ENCODE measurements around the gene OSTC. TPM values are rescaled to one million over a fixed set of nuclear protein-coding genes. Genes with fewer than 3 reads are reported as not detected.

The OSTC gene
- total RNA-seq, 6 experiments from 2014 or later = 66.8 to 86.4 (median 76.9) TPM

DNA sequence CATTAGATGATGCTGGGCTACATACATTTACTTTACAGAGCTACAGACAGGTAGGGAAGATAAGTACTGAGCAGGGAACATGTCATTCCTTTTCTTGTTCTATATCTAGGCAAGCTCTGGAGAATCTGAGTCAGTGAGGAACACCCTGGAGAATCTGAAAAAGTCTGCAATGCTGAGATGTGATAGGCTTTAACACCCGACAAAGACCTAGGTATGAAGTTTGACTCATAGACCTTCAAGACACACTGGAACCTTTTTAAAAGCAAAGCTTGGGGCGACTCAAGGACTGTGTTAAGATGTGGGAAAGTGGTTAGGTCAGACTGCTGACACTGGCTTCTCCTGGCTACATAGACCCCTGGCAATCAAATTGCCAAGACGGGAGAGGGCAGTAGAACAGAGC, 42.8 kb downstream of the OSTC start:
- peak in 2 of 4 donors; percentile 15 to 49 for ATAC-seq
- TF ChIP-seq, protein P1, sequence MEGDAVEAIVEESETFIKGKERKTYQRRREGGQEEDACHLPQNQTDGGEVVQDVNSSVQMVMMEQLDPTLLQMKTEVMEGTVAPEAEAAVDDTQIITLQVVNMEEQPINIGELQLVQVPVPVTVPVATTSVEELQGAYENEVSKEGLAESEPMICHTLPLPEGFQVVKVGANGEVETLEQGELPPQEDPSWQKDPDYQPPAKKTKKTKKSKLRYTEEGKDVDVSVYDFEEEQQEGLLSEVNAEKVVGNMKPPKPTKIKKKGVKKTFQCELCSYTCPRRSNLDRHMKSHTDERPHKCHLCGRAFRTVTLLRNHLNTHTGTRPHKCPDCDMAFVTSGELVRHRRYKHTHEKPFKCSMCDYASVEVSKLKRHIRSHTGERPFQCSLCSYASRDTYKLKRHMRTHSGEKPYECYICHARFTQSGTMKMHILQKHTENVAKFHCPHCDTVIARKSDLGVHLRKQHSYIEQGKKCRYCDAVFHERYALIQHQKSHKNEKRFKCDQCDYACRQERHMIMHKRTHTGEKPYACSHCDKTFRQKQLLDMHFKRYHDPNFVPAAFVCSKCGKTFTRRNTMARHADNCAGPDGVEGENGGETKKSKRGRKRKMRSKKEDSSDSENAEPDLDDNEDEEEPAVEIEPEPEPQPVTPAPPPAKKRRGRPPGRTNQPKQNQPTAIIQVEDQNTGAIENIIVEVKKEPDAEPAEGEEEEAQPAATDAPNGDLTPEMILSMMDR (IDR thresholded peaks at IDR 0.05) = peak in 1 of 4 donors; percentile 7
- no peak for TF ChIP-seq POLR2A (IDR thresholded peaks at IDR 0.05)
- DNase-seq = no peak
- Histone ChIP-seq H3K36me3 (no peaks in the 10 kb centered on the region), H3K9me3 (no peaks in the 10 kb centered on the region), H3K4me1 (peaks cover 0 to 16% (median 3%) of the 10 kb centered on the region in 4 donors), H3K4me3 (no peak overlapping the region), H3K27me3 (no peaks in the 10 kb centered on the region), H3K27ac (no peak overlapping the region)
- 48% methylated on average over 3 of the region's 3 CpGs for WGBS (ENCODE audit: insufficient coverage, low coverage, low lambda C conversion rate, missing lambda C conversion rate)
- intact Hi-C loops (cut with DNase I) = no loop called here

DNA sequence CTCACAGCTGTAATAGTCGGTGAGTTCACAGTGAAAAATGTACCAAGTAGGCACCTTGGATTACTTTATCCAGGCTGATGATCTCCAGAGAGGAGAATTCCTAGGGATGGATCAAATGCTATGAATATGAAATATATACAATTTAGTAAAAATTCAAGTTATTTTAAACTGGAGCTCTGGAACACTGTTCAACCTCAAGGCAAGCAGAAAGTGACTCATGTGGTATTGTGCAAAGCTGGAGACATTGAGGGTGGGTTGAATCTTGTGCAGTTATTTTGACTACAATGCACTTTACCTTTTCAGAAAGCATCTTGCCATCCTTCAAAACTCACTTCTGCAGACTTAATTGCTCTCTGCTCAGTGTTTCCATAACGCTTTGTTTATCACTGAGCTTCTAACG, 43.4 kb downstream of the OSTC start:
- Histone ChIP-seq H3K9me3 (no peaks in the 10 kb centered on the region), H3K36me3 (no peaks in the 10 kb centered on the region), H3K4me3 (no peak overlapping the region), H3K4me1 (peaks cover 0 to 16% (median 3%) of the 10 kb centered on the region in 4 donors), H3K27ac (no peak overlapping the region), H3K27me3 (no peaks in the 10 kb centered on the region)
- DNase-seq (no peak), ATAC-seq (no peak)
- TF ChIP-seq, protein P1 (IDR thresholded peaks at IDR 0.05) = no peak
- no peak for TF ChIP-seq POLR2A (IDR thresholded peaks at IDR 0.05)
- WGBS (ENCODE audit: insufficient coverage, low coverage, low lambda C conversion rate, missing lambda C conversion rate) = 51% methylated on average over 3 of the region's 3 CpGs
- intact Hi-C loops (cut with DNase I) = no loop called here

DNA sequence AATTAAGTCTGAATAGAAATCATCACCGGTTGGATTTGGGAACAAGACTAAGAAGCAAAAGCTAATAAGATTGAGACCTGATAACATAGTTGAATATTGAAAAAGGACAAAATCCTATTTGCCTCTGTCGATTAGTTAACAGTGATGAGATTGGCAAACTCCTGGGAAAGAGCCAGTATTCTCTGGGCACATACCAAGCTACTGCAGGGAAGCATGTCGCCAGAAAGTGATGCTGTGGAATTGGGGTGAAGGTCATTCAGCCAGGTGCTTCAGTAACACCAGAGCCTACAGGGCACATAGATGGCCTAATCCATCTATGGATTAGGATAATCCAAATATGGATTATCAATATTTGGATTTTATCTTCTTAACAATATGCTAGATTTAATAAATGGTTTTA, 44.0 kb downstream of the OSTC start:
- Histone ChIP-seq H3K9me3 (no peaks in the 10 kb centered on the region), H3K27me3 (no peaks in the 10 kb centered on the region), H3K36me3 (no peaks in the 10 kb centered on the region), H3K4me1 (peaks cover 0 to 16% (median 3%) of the 10 kb centered on the region in 4 donors), H3K27ac (peak overlapping the region in 1 of 3 donors; percentile 1), H3K4me3 (no peak overlapping the region)
- no peak for TF ChIP-seq POLR2A (IDR thresholded peaks at IDR 0.05)
- TF ChIP-seq, protein P1 (IDR thresholded peaks at IDR 0.05) = no peak
- WGBS (ENCODE audit: insufficient coverage, low coverage, low lambda C conversion rate, missing lambda C conversion rate) = 15% methylated on average over 3 of the region's 3 CpGs
- ATAC-seq = peak; percentile 91 to 94 (median 92)
- DNase-seq = peak in 2 of 3 donors; percentile 33 to 88
- intact Hi-C loops (cut with DNase I) = no loop called here

GRCh38 chr4:108695062-108695461, 44.7 kb downstream of the OSTC start:
- ATAC-seq = no peak
- Histone ChIP-seq H3K9me3 (no peaks in the 10 kb centered on the region), H3K36me3 (no peaks in the 10 kb centered on the region), H3K4me1 (peaks cover 0 to 16% (median 3%) of the 10 kb centered on the region in 4 donors), H3K4me3 (no peak overlapping the region), H3K27ac (peak overlapping the region in 1 of 3 donors; percentile 1), H3K27me3 (no peaks in the 10 kb centered on the region)
- no peak for DNase-seq
- TF ChIP-seq, protein P1 (IDR thresholded peaks at IDR 0.05) = no peak
- no peak for TF ChIP-seq POLR2A (IDR thresholded peaks at IDR 0.05)
- intact Hi-C loops (cut with DNase I) = no loop called here
- WGBS (ENCODE audit: insufficient coverage, low coverage, low lambda C conversion rate, missing lambda C conversion rate) = 92% methylated on average over 1 of the region's 1 CpG

DNA sequence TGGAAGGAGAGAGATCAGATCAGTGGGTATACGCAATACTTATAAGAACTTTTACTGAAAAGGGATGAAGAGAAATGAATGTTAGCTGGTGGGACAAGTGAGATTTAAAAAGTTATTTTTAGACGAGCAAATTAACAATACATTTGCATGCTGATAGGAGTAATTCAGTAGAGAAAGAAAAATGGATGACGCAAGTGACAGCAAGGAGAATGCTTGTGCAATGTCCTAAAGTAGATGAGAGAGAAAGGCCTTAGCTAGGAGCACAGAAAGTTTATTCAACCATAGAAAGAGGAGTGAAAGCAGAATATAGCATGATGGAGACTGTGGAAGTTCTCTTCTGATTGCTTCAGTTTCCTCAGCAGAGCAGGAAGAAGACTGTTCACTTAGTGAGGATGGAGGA, 45.8 kb downstream of the OSTC start:
- ATAC-seq = no peak
- 94% methylated on average over 3 of the region's 3 CpGs for WGBS (ENCODE audit: insufficient coverage, low coverage, low lambda C conversion rate, missing lambda C conversion rate)

More for the DNA sequence above, 45.8 kb downstream of the OSTC start:
- Histone ChIP-seq H3K36me3 (no peaks in the 10 kb centered on the region), H3K4me1 (peaks cover 0 to 16% (median 3%) of the 10 kb centered on the region in 4 donors), H3K9me3 (no peaks in the 10 kb centered on the region), H3K27ac (no peak overlapping the region), H3K4me3 (no peak overlapping the region), H3K27me3 (no peaks in the 10 kb centered on the region)
- DNase-seq = no peak
- intact Hi-C loops (cut with DNase I) = no loop called here
- no peak for TF ChIP-seq POLR2A (IDR thresholded peaks at IDR 0.05)
- TF ChIP-seq, protein P1 (IDR thresholded peaks at IDR 0.05) = no peak
